OCI-LY7 (cell line): ENCODE results near the gene ABHD8. TPM values are rescaled to one million over a fixed set of nuclear protein-coding genes. Genes with fewer than 3 reads are reported as not detected.

Experiments used
- BruUV-seq: library from RNA; stranded (reverse); fragments of 400-500 nt; replicated peaks from 2 replicates; lab custom pipeline; 2021; lab: Mats Ljungman, UMichigan
- CTCF ChIA-PET: fragments of 300-600 bp; sonication (Branson Sonifier 250); formaldehyde crosslinking; loops from one replicate; lab custom pipeline; 2022; ENCODE audit warnings: antibody characterized with exemption; ENCODE audit not compliant: unreplicated experiment; lab: Charles Lee
- POLR2A ChIA-PET: fragments of 300-600 bp; sonication (Branson Sonifier 250); formaldehyde crosslinking; loops from one replicate; lab custom pipeline; 2022; ENCODE audit warnings: antibody characterized with exemption; lab: Charles Lee
- DNase-seq: peaks from one replicate; pipeline ENCODE4 v3.0.0-alpha.2; 2015; ENCODE audit warnings: low spot score
- H2AFZ ChIP-seq: fragments of 200-600 bp; sonication (generic), shearing (Covaris generic); 2 replicates; pipeline ENCODE4 v1.6.1; 2014; ENCODE audit warnings: mild to moderate bottlenecking, antibody characterized with exemption, low read length, moderate library complexity
- H3K27ac ChIP-seq: fragments of 200-600 bp; sonication (generic); 2 replicates; pipeline ENCODE4 v1.5.1; 2014; ENCODE audit warnings: mixed run types, low read depth, mild to moderate bottlenecking, moderate library complexity, low read length, inconsistent platforms; ENCODE audit not compliant: poor library complexity, severe bottlenecking
- H3K36me3 ChIP-seq: fragments of 200-600 bp; sonication (generic); 2 replicates; pipeline ENCODE4 v1.6.1; 2014; ENCODE audit warnings: mild to moderate bottlenecking, antibody characterized with exemption, low read length, moderate library complexity, mixed read lengths; ENCODE audit not compliant: insufficient read depth
- H3K4me1 ChIP-seq: fragments of 200-600 bp; sonication (generic); 2 replicates; pipeline ENCODE4 v1.5.1; 2014; ENCODE audit warnings: mild to moderate bottlenecking, low read length; ENCODE audit not compliant: insufficient read depth, poor library complexity, severe bottlenecking
- H3K4me2 ChIP-seq: fragments of 200-600 bp; sonication (generic); 2 replicates; pipeline ENCODE4 v1.6.1; 2014; ENCODE audit warnings: mild to moderate bottlenecking, low read length
- H3K4me3 ChIP-seq: fragments of 200-600 bp; sonication (generic); 2 replicates; pipeline ENCODE4 v1.5.1; 2014; ENCODE audit warnings: mild to moderate bottlenecking, low read depth, low read length; ENCODE audit not compliant: poor library complexity, severe bottlenecking
- H3K79me2 ChIP-seq: fragments of 200-600 bp; sonication (generic); 2 replicates; pipeline ENCODE4 v1.6.1; 2016; ENCODE audit warnings: low read depth, mild to moderate bottlenecking, low read length, moderate library complexity, mixed read lengths; ENCODE audit not compliant: insufficient read depth
- H3K9me2 ChIP-seq: fragments of 200-600 bp; sonication (generic); 2 replicates; pipeline ENCODE4 v1.6.1; 2016; ENCODE audit warnings: mild to moderate bottlenecking, low read length, mixed read lengths; ENCODE audit not compliant: insufficient read depth
- H3K9me3 ChIP-seq: fragments of 200-600 bp; sonication (generic); 2 replicates; pipeline ENCODE4 v1.6.1; 2014; ENCODE audit warnings: mild to moderate bottlenecking, mixed run types, low read length, mixed read lengths
- H4K20me1 ChIP-seq: fragments of 200-600 bp; sonication (generic); 2 replicates; pipeline ENCODE4 v1.6.1; 2014; ENCODE audit warnings: mild to moderate bottlenecking, antibody characterized with exemption, low read length, moderate library complexity, mixed read lengths; ENCODE audit not compliant: insufficient read depth
- EZH2phosphoT487 ChIP-seq: fragments of 200-600 bp; sonication (generic); IDR thresholded peaks from 2 replicates; pipeline ENCODE4 v1.6.1; 2018; ENCODE audit warnings: low read depth, borderline replicate concordance, mild to moderate bottlenecking, mixed run types, antibody characterized with exemption, low read length, moderate library complexity, mixed read lengths
- intact Hi-C: fragments of 100-400 bp; cut with micrococcal nuclease; formaldehyde crosslinking; loops from one replicate; pipeline ENCODE4 v1.10.0; 2022; ENCODE audit not compliant: unreplicated experiment
- total RNA-seq, 2 experiments: library from RNA; depleted of rRNA in 1 of 2; stranded (reverse); fragments of >200 nt in 1 of 2; shearing (Covaris generic) in 1 of 2; gene quantifications; 2 replicates each; pipeline ENCODE4 v1.2.3, GENCODE V29; 2014 to 2022
- TF ChIP-seq, protein P1 (sequence below): fragments of 200-600 bp; sonication (generic); conservative IDR thresholded peaks from 2 replicates; pipeline ENCODE4 v1.5.1; 2014; ENCODE audit warnings: mild to moderate bottlenecking, antibody characterized with exemption, low read length, moderate library complexity, mixed read lengths

Gene ABHD8
- total RNA-seq, 2 experiments from 2014 or later: 11.6 to 18.9 TPM

- ChIA-PET POLR2A (no interaction called here), CTCF (no interaction called here)
- Histone ChIP-seq H3K4me1 (peaks cover 19% of the 10 kb centered on the region), H3K79me2 (peaks cover 12% of the 10 kb centered on the region; the same call in 1 of the 2 replicates), H3K9me3 (no peaks in the 10 kb centered on the region), H3K36me3 (peaks cover 45% of the 10 kb centered on the region), H3K27ac (no peak overlapping the region), H4K20me1 (peaks cover 7% of the 10 kb centered on the region; the same call in 1 of the 2 replicates), H2AFZ (no peak overlapping the region), H3K9me2 (no peaks in the 10 kb centered on the region), H3K4me2 (no peak overlapping the region), H3K4me3 (no peak overlapping the region)
- no peak for DNase-seq
- BruUV-seq: no TSS peak
- intact Hi-C loops: no loop called here
- no peak for TF ChIP-seq EZH2phosphoT487
- TF ChIP-seq, protein P1, sequence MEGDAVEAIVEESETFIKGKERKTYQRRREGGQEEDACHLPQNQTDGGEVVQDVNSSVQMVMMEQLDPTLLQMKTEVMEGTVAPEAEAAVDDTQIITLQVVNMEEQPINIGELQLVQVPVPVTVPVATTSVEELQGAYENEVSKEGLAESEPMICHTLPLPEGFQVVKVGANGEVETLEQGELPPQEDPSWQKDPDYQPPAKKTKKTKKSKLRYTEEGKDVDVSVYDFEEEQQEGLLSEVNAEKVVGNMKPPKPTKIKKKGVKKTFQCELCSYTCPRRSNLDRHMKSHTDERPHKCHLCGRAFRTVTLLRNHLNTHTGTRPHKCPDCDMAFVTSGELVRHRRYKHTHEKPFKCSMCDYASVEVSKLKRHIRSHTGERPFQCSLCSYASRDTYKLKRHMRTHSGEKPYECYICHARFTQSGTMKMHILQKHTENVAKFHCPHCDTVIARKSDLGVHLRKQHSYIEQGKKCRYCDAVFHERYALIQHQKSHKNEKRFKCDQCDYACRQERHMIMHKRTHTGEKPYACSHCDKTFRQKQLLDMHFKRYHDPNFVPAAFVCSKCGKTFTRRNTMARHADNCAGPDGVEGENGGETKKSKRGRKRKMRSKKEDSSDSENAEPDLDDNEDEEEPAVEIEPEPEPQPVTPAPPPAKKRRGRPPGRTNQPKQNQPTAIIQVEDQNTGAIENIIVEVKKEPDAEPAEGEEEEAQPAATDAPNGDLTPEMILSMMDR: no peak
These were observed 38.6 kb upstream of the ABHD8 start for GRCh38 chr19:17341845-17342244.

DNA sequence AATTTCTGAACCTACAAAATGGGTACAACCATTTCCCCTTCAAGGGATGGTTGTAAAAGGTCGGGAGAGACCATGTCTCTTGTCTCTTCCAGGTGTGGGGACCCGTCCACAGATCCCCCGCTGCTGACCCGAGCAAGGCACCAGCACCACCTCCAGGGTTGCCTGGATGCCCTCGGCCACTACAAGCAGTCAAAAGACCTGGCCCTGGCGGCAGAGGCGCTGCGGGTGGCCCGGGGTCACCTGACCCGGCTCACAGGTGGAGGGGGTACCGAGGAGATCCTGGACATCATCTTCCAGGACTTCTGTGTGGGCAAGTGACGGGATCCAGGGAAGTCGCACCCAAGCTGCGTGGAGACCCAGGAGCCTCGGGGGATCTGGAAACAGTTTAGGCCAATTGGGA, 38.2 kb upstream of the ABHD8 start:
- intact Hi-C loops: no loop called here
- TF ChIP-seq EZH2phosphoT487: no peak
- TF ChIP-seq, protein P1: no peak
- Histone ChIP-seq H3K27ac (no peak overlapping the region), H3K9me3 (no peaks in the 10 kb centered on the region), H3K4me2 (no peak overlapping the region), H3K4me1 (peaks cover 14% of the 10 kb centered on the region), H2AFZ (no peak overlapping the region), H3K79me2 (peaks cover 12% of the 10 kb centered on the region; the same call in 1 of the 2 replicates), H3K9me2 (no peaks in the 10 kb centered on the region), H4K20me1 (peaks cover 7% of the 10 kb centered on the region; the same call in 1 of the 2 replicates), H3K36me3 (peaks cover 45% of the 10 kb centered on the region), H3K4me3 (no peak overlapping the region)
- ChIA-PET POLR2A (no interaction called here), CTCF (no interaction called here)
- no TSS peak for BruUV-seq
- no peak for DNase-seq

DNA sequence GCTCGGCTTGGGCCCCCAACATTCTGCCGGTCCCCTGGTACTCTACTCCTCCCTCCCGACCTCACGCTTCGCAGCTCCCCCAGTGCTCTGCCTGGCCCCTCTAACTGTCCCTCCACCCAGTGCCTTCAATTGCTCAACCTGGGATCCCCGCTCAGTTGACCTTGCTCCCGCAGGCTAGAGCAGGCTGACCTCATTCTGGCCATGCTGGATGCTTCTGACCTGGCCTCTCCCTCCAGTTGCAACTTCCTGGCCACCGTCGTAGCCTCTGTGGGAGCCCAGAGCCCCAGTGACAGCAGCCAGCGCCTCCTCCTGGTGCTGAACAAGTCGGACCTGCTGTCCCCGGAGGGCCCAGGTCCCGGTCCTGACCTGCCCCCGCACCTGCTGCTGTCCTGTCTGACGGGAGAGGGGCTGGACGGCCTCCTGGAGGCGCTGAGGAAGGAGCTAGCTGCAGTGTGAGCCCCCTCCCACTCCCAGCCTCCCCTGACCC, 37.7 kb upstream of the ABHD8 start:
- Histone ChIP-seq H4K20me1 (peaks cover 7% of the 10 kb centered on the region; the same call in 1 of the 2 replicates), H3K4me1 (peaks cover 13% of the 10 kb centered on the region), H3K4me2 (no peak overlapping the region), H3K79me2 (peaks cover 12% of the 10 kb centered on the region; the same call in 1 of the 2 replicates), H2AFZ (no peak overlapping the region), H3K9me2 (no peaks in the 10 kb centered on the region), H3K4me3 (no peak overlapping the region), H3K9me3 (no peaks in the 10 kb centered on the region), H3K27ac (no peak overlapping the region), H3K36me3 (peaks cover 45% of the 10 kb centered on the region)
- TF ChIP-seq EZH2phosphoT487: no peak
- TF ChIP-seq, protein P1: no peak
- ChIA-PET POLR2A (no interaction called here), CTCF (no interaction called here)
- intact Hi-C loops: no loop called here
- no peak for DNase-seq
- BruUV-seq: no TSS peak
